HCT116 (cell line): ENCODE results near the gene LRRC43. TPM values are rescaled to one million over a fixed set of nuclear protein-coding genes. Genes with fewer than 3 reads are reported as not detected.

Source experiments
- ATAC-seq: fragments of 200-7000 bp; cut with Tn5 transposase; 2 replicates; pipeline ENCODE4 v1.9.1; 2020; ENCODE audit warnings: mild to moderate bottlenecking, moderate library complexity
- BruUV-seq: library from RNA; stranded (reverse); fragments of 400-500 nt; replicated peaks from 2 replicates; lab custom pipeline; 2021; lab: Mats Ljungman, UMichigan
- CTCF ChIA-PET: fragments of 300-600 bp; sonication (Branson Sonifier 250); formaldehyde crosslinking; loops from one replicate; lab custom pipeline; 2021; ENCODE audit warnings: antibody characterized with exemption; lab: Charles Lee
- POLR2A ChIA-PET: fragments of 300-600, 350-600 bp; sonication (Branson Sonifier 250); formaldehyde crosslinking; loops from one replicate; lab custom pipeline; 2021; ENCODE audit warnings: antibody characterized with exemption; lab: Charles Lee
- RAD21 ChIA-PET, 2 experiments: fragments of 300-600 bp; sonication (Branson Sonifier 250); formaldehyde crosslinking; loops; one replicate each; lab custom pipeline; 2023; ENCODE audit warnings: low total read pairs in 2 of 2; ENCODE audit not compliant: uncharacterized antibody in 2 of 2, unreplicated experiment in 2 of 2, low non-redundant PET in 1 of 2; lab: Charles Lee
- DNase-seq: peaks from one replicate; pipeline ENCODE4 v3.0.0-alpha.2; 2010; ENCODE audit warnings: low read depth, low spot score
- H2AFZ ChIP-seq: fragments of 200-600 bp; shearing (Covaris generic), sonication (generic); 2 replicates; pipeline ENCODE4 v1.6.1; 2017; ENCODE audit warnings: low read depth, mixed run types, mixed read lengths, antibody characterized with exemption, low read length; ENCODE audit not compliant: poor library complexity, severe bottlenecking
- H3K27ac ChIP-seq: 2 replicates; pipeline ENCODE4 v1.5.1; 2012; ENCODE audit warnings: low read depth, low read length
- H3K27me3 ChIP-seq: fragments of 200-600 bp; sonication (generic); 2 replicates; pipeline ENCODE4 v1.6.1; 2016; ENCODE audit warnings: mixed run types, low read length, mixed read lengths; ENCODE audit not compliant: insufficient read depth
- H3K36me3 ChIP-seq, 2 experiments: fragments of 200-500 bp in 1 of 2; fragments of 200-600 bp in 1 of 2; sonication (Bioruptor generic) in 1 of 2; sonication (generic) in 1 of 2; 2 replicates each; pipeline versions ENCODE4 v1.5.1 to v1.6.1; 2014 to 2016; ENCODE audit warnings: low read length in 2 of 2, inconsistent platforms in 1 of 2, mixed read lengths in 1 of 2, mixed run types in 1 of 2; ENCODE audit not compliant: insufficient read depth in 2 of 2, control insufficient read depth in 1 of 2
- H3K4me1 ChIP-seq, 2 experiments: fragments of 200-600 bp in 1 of 2; sonication (generic) in 1 of 2; 2 replicates each; pipeline versions ENCODE4 v1.5.1 to v1.6.1; 2012 to 2017; ENCODE audit warnings: low read length in 2 of 2, inconsistent platforms in 1 of 2, mild to moderate bottlenecking in 1 of 2, mixed read lengths in 1 of 2, mixed run types in 1 of 2, moderate library complexity in 1 of 2; ENCODE audit not compliant: insufficient read depth in 2 of 2, control insufficient read depth in 1 of 2
- H3K4me2 ChIP-seq: fragments of 200-600 bp; sonication (generic); 2 replicates; pipeline ENCODE4 v1.6.1; 2017; ENCODE audit warnings: mixed run types, low read length, mixed read lengths
- H3K4me3 ChIP-seq, 2 experiments: fragments of 200-600 bp in 1 of 2; sonication (generic) in 1 of 2; replicated peaks in 1 of 2; 2 replicates each; pipeline ENCODE4 v1.5.1; 2011 to 2016; ENCODE audit warnings: low read length in 2 of 2, control low read depth in 1 of 2, low read depth in 1 of 2, mild to moderate bottlenecking in 1 of 2, mixed read lengths in 1 of 2, mixed run types in 1 of 2
- H3K79me2 ChIP-seq: fragments of 200-600 bp; sonication (generic); 2 replicates; pipeline ENCODE4 v1.6.1; 2017; ENCODE audit warnings: mild to moderate bottlenecking, mixed run types, low read length, moderate library complexity, mixed read lengths; ENCODE audit not compliant: insufficient read depth
- H3K9ac ChIP-seq: fragments of 200-600 bp; sonication (generic); 2 replicates; pipeline ENCODE4 v1.6.1; 2016; ENCODE audit warnings: low read length, mixed read lengths
- H3K9me2 ChIP-seq: fragments of 200-600 bp; sonication (generic), shearing (Covaris generic); 2 replicates; pipeline ENCODE4 v1.6.1; 2017; ENCODE audit warnings: mixed run types, mild to moderate bottlenecking, moderate library complexity; ENCODE audit not compliant: insufficient read depth
- H3K9me3 ChIP-seq, 2 experiments: fragments of 200-500 bp in 1 of 2; fragments of 200-600 bp in 1 of 2; sonication (Bioruptor generic) in 1 of 2; sonication (generic) in 1 of 2; 2 replicates each; pipeline ENCODE4 v1.6.1; 2014 to 2017; ENCODE audit warnings: low read length in 2 of 2, mixed read lengths in 2 of 2, inconsistent platforms in 1 of 2, low read depth in 1 of 2, mild to moderate bottlenecking in 1 of 2, mixed run types in 1 of 2, moderate library complexity in 1 of 2; ENCODE audit not compliant: control insufficient read depth in 1 of 2, insufficient read depth in 1 of 2
- H4K20me1 ChIP-seq: fragments of 200-600 bp; sonication (generic), shearing (Covaris generic); 2 replicates; pipeline ENCODE4 v1.6.1; 2017; ENCODE audit warnings: mixed run types, mild to moderate bottlenecking, moderate library complexity; ENCODE audit not compliant: insufficient read depth
- CEBPB ChIP-seq: IDR thresholded peaks from 2 replicates; pipeline ENCODE4 v1.6.1; 2012; ENCODE audit warnings: low read depth
- CTCF ChIP-seq, 3 experiments: fragments of 200-600 bp in 1 of 3; sonication (generic) in 1 of 3; IDR thresholded peaks in 2 of 3; conservative IDR thresholded peaks in 1 of 3; 2 replicates each; pipeline ENCODE4 v1.5.1; 2012 to 2017; ENCODE audit warnings: low read depth in 2 of 3, low read length in 2 of 3, antibody characterized with exemption in 1 of 3, borderline replicate concordance in 1 of 3, control low read depth in 1 of 3, mild to moderate bottlenecking in 1 of 3, mixed read lengths in 1 of 3, mixed run types in 1 of 3, moderate library complexity in 1 of 3; ENCODE audit not compliant: insufficient read depth in 1 of 3
- ELF1 ChIP-seq: IDR thresholded peaks from 2 replicates; pipeline ENCODE4 v1.6.1; 2012; ENCODE audit warnings: low read depth, borderline replicate concordance
- JUND ChIP-seq: IDR thresholded peaks from 2 replicates; pipeline ENCODE4 v1.6.1; 2012
- MAX ChIP-seq: IDR thresholded peaks from 2 replicates; pipeline ENCODE4 v1.6.1; 2012
- POLR2AphosphoS5 ChIP-seq: IDR thresholded peaks from 2 replicates; pipeline ENCODE4 v1.6.1; 2011; ENCODE audit warnings: mild to moderate bottlenecking, low read depth, low read length, moderate library complexity
- SIN3A ChIP-seq: IDR thresholded peaks from 2 replicates; pipeline ENCODE4 v1.6.1; 2012; ENCODE audit warnings: low read depth
- YY1 ChIP-seq: IDR thresholded peaks from 2 replicates; pipeline ENCODE4 v1.6.1; 2011; ENCODE audit warnings: low read length, low read depth, moderate library complexity, mild to moderate bottlenecking; ENCODE audit not compliant: insufficient replicate concordance; ENCODE audit errors: extremely low read depth
- ZFX ChIP-seq: fragments of 450-650 bp; IDR thresholded peaks from 2 replicates; pipeline ENCODE4 v1.6.1; 2017
- ZNF274 ChIP-seq: fragments of 200-500 bp; sonication (Bioruptor generic); IDR thresholded peaks from 2 replicates; pipeline ENCODE4 v1.6.1; 2014; ENCODE audit warnings: mild to moderate bottlenecking, low read depth, low read length, inconsistent platforms
- intact Hi-C: fragments of 100-400 bp; cut with micrococcal nuclease; formaldehyde crosslinking; loops from 2 replicates; pipeline ENCODE4 v1.10.0; 2022
- total RNA-seq: library from RNA; stranded (reverse); gene quantifications from one replicate; pipeline ENCODE4 v1.2.1, GENCODE V29; 2021; ENCODE audit not compliant: unreplicated experiment

Gene LRRC43
- total RNA-seq, 1 experiment from 2014 or later: not detected

GRCh38 chr12:122250047-122250446 lies 67.1 kb downstream of the LRRC43 start:
- Histone ChIP-seq H3K9ac (no peak overlapping the region), H3K4me3 (no peak overlapping the region), H3K4me2 (no peak overlapping the region), H4K20me1 (no peaks in the 10 kb centered on the region), H3K27ac (no peak overlapping the region), H3K4me1 (no peaks in the 10 kb centered on the region), H3K9me2 (no peaks in the 10 kb centered on the region), H3K36me3 (peaks cover 0 to under 1% of the 10 kb centered on the region in 2 experiments; a peak in 2 of 4 replicates), H3K27me3 (no peaks in the 10 kb centered on the region), H3K9me3 (no peaks in the 10 kb centered on the region), H2AFZ (no peak overlapping the region), H3K79me2 (no peaks in the 10 kb centered on the region; the same call in 1 of the 2 replicates)
- ATAC-seq (no peak), DNase-seq (no peak)
- BruUV-seq: no TSS peak
- POLR2A ChIA-PET: no interaction called here
- intact Hi-C loops: no loop called here
- TF ChIP-seq ZFX (no peak), JUND (no peak), POLR2AphosphoS5 (no peak), CTCF (IDR thresholded peaks at IDR 0.05 in 2 of 3, conservative IDR thresholded peaks at IDR 0.05 in 1 of 3; ENCODE audit: borderline replicate concordance in 1 of 3, insufficient read depth in 1 of 3, low read depth in 2 of 3, low read length in 2 of 3) (no peak), YY1 (no peak), MAX (no peak), SIN3A (no peak), CEBPB (no peak), ZNF274 (no peak), ELF1 (no peak)
- CTCF ChIA-PET: no interaction called here
- RAD21 ChIA-PET: no interaction called here
